ENCODE data around the gene PDE6G.

DNA sequence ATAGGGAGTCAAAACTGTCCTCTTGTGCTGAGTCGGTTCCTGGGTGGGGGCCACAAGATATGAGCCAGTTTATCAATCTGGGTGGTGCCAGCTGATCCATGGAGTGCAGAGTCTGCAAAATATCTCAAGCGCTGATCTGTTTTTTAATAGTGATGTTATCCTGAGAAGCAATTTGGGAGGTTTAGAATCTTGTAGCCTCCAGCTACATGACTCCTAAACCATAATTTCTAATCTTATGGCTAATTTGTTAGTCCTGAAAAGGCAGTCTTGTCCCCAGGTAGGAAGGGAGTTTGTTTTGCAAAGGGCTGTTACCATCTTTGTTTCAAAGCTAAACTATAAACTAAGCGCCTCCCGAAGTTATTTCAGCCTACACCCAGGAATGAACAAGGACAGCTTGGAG lies 17.7 kb downstream of the PDE6G start:
- TF ChIP-seq CTCF (IDR thresholded peaks at IDR 0.05), result no peak
- TF ChIP-seq POLR2A (IDR thresholded peaks at IDR 0.05), result no peak

Measured in heart left ventricle (tissue), 13 donors.